GM18505 (cell line): ENCODE measurements around the gene ZMIZ1.
"Not testable (repeated sequence)": the region's sequence is repeated elsewhere in the genome, so short reads cannot be mapped to it uniquely, and the experiment has no call there.

Source experiments
- ATAC-seq: cut with Tn5 transposase; IDR thresholded peaks from one replicate; pipeline ENCODE4 v1.9.1; 2021; ENCODE audit not compliant: unreplicated experiment
- POLR2A ChIP-seq: IDR thresholded peaks from 4 replicates; pipeline ENCODE4 v1.6.1; 2011; ENCODE audit warnings: borderline replicate concordance; ENCODE audit not compliant: insufficient read depth, insufficient read length; ENCODE audit errors: extremely low read depth

The ZMIZ1 gene

GRCh38 chr10:79026806-79027146, 42.0 kb upstream of the ZMIZ1 start:
- no peak for ATAC-seq
- no peak for TF ChIP-seq POLR2A

GRCh38 chr10:79027147-79028055, 41.4 kb upstream of the ZMIZ1 start:
- no peak for ATAC-seq
- TF ChIP-seq POLR2A, result no peak

GRCh38 chr10:79028056-79028430, 40.7 kb upstream of the ZMIZ1 start:
- ATAC-seq, result no peak

GRCh38 chr10:79028451-79029010, 40.2 kb upstream of the ZMIZ1 start:
- ATAC-seq, result no peak
- TF ChIP-seq POLR2A, result no peak

More at GRCh38 chr10:79028056-79028430, 40.7 kb upstream of the ZMIZ1 start:
- no peak for TF ChIP-seq POLR2A

- no peak for TF ChIP-seq POLR2A
- no peak for ATAC-seq
Measured at GRCh38 chr10:79029478-79030390, 39.0 kb upstream of the ZMIZ1 start.

- TF ChIP-seq POLR2A, result no peak
- ATAC-seq, result no peak
Measured at GRCh38 chr10:79030705-79031104, 38.1 kb upstream of the ZMIZ1 start.

- no peak for TF ChIP-seq POLR2A
- no peak for ATAC-seq
Measured at GRCh38 chr10:79031723-79032122, 37.0 kb upstream of the ZMIZ1 start.

GRCh38 chr10:79034271-79034876, 34.4 kb upstream of the ZMIZ1 start:
- ATAC-seq, result no peak
- no peak for TF ChIP-seq POLR2A

- not testable (repeated sequence) for ATAC-seq
Measured at GRCh38 chr10:79036416-79036815, 32.4 kb upstream of the ZMIZ1 start.

GRCh38 chr10:79038104-79038840, 30.5 kb upstream of the ZMIZ1 start:
- no peak for TF ChIP-seq POLR2A
- ATAC-seq, result no peak

- ATAC-seq, result no peak
- TF ChIP-seq POLR2A, result no peak
Measured at GRCh38 chr10:79038841-79039201, 29.9 kb upstream of the ZMIZ1 start.

- no peak for ATAC-seq
Measured at GRCh38 chr10:79042639-79043411, 25.9 kb upstream of the ZMIZ1 start.

More at GRCh38 chr10:79042639-79043411, 25.9 kb upstream of the ZMIZ1 start:
- TF ChIP-seq POLR2A, result no peak
